Neural progenitor cell (in vitro differentiated cells): ENCODE data around the gene CPB2.

ENCODE experiments used
- CTCF ChIP-seq: fragments of 200-600 bp; sonication (generic); IDR thresholded peaks from 2 replicates; pipeline ENCODE4 v1.5.1; 2017; ENCODE audit warnings: antibody characterized with exemption, mild to moderate bottlenecking
- EZH2 ChIP-seq: fragments of 200-600 bp; sonication (generic); IDR thresholded peaks from 2 replicates; pipeline ENCODE4 v1.6.1; 2017; ENCODE audit warnings: antibody characterized with exemption, mild to moderate bottlenecking, moderate library complexity

DNA sequence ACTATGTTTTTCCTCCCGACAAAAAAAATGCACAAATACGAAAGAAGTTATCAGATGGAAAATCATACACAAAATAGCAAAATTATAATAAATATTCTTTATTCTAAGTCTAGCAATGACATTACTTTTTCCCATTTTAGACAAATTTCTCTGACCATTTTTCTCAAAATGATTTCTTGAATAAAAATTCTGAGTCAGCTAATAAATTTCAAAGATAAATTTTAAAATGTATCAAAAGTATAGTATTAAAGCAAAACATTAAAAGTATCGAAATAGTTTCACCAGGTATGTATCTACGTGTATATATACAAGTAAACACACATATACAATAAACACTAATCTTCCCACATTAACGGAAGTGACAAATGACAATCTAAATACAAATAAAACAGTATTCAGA is 61.2 kb downstream of the CPB2 start:
- no peak for TF ChIP-seq CTCF
- TF ChIP-seq EZH2, result no peak
